ENCODE results near the gene EMC1. TPM values are rescaled to one million over a fixed set of nuclear protein-coding genes. Genes with fewer than 3 reads are reported as not detected.
"Not testable (repeated sequence)": the region's sequence is repeated elsewhere in the genome, so short reads cannot be mapped to it uniquely, and the experiment has no call there.

Gene EMC1
- total RNA-seq, 4 donors from 2014 or later = 32.8 to 54.1 (median 43.0) TPM

DNA sequence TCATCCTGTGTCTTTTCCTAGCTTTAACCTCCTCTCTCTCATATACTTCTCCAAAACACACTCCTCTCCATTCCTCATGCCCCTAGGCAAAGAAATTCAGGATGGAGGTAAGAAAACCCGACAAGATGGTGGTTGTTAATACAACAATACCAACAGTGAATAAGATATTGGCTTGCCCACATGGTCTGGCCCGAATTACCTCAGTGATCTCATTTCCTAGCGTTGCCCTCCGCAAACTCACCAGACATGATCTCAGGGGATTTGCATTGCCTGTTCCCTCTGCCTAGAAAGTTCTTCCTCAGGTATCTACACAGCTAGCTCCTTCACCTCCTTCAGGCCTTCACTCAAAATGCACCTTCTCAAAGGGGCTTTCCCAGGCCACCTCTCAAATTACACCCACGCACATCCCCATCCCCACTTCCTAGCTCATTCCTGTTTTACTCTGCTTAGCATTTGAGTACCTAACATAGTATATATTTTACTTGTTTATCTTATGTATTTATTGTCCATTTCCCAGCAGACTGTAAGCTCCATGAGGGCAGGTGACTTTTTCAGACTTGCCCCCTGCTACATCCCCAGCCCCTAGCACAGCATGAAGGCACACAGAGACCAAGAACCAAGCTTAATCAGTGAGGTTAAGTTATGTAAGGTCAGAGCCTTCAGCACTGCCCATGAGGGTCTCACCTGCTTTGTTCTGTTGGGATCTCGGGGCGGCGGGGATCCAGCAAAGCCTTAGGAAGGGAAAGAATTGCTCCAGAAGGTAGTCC is 31.1 kb downstream of the EMC1 start:
- intact Hi-C loops (cut with DNase I) = no loop called here
- H3K27ac ChIP-seq = no peak overlapping the region
- 90 to 92% methylated on average over 8 of the region's 8 CpGs for WGBS, 2 donors
- no peak for TF ChIP-seq POLR2A (IDR thresholded peaks at IDR 0.05)
- TF ChIP-seq, protein P1, sequence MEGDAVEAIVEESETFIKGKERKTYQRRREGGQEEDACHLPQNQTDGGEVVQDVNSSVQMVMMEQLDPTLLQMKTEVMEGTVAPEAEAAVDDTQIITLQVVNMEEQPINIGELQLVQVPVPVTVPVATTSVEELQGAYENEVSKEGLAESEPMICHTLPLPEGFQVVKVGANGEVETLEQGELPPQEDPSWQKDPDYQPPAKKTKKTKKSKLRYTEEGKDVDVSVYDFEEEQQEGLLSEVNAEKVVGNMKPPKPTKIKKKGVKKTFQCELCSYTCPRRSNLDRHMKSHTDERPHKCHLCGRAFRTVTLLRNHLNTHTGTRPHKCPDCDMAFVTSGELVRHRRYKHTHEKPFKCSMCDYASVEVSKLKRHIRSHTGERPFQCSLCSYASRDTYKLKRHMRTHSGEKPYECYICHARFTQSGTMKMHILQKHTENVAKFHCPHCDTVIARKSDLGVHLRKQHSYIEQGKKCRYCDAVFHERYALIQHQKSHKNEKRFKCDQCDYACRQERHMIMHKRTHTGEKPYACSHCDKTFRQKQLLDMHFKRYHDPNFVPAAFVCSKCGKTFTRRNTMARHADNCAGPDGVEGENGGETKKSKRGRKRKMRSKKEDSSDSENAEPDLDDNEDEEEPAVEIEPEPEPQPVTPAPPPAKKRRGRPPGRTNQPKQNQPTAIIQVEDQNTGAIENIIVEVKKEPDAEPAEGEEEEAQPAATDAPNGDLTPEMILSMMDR (IDR thresholded peaks at IDR 0.05) = no peak
- no peaks in the 10 kb centered on the region for H3K9me3 ChIP-seq
- no peaks in the 10 kb centered on the region for H3K4me1 ChIP-seq
- peaks cover 30 to 64% of the 10 kb centered on the region in 2 donors for H3K36me3 ChIP-seq
- H3K4me3 ChIP-seq (replicated peaks in 1 of 3) = no peak overlapping the region
- no peak for DNase-seq
- H3K27me3 ChIP-seq = no peaks in the 10 kb centered on the region

DNA sequence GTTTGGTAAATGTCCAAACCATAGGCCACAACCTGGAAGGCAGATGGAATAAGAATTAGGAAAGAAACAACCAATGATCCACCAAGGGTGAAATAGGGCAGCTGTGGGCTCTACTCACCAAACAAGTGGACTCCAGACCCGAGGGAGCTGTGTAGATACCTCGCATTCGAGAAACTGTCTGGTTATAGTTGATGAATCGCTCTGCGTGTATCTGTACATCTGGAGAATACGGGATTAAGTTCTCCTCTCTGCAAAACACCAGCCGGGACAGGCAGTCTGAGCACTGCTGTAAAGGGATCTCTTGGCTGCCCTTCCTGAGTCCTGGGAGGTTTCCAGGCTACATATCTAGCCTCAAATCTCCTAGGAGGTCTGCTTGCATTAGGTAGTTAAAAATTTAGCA is 31.9 kb downstream of the EMC1 start:
- Histone ChIP-seq H3K27ac (no peak overlapping the region), H3K9me3 (no peaks in the 10 kb centered on the region), H3K36me3 (peaks cover 30 to 59% of the 10 kb centered on the region in 2 donors), H3K27me3 (no peaks in the 10 kb centered on the region), H3K4me3 (replicated peaks in 1 of 3) (no peak overlapping the region), H3K4me1 (no peaks in the 10 kb centered on the region)
- TF ChIP-seq POLR2A (IDR thresholded peaks at IDR 0.05) = no peak
- TF ChIP-seq, protein P1 (IDR thresholded peaks at IDR 0.05) = no peak
- intact Hi-C loops (cut with DNase I) = no loop called here
- DNase-seq = no peak
- WGBS, 2 donors = 89 to 92% methylated on average over 7 of the region's 7 CpGs

DNA sequence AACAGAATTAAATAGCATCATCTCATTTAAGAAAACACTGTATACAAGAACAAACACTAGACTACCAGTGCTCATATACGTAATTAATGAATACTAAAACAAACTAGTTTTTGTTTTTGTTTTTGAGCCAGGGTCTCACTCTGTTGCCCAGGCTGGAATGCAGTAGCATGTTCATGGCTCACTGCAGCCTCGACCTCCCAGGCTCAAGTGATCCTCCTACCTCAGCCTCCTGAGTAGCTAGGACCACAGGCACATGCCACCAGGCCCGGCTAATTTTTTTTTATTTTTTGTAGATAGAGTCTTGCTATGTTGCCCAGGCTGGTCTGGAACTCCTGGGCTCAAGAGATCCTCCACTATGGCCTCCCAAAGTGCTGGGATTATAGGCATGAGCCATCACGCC is 34.7 kb downstream of the EMC1 start:
- intact Hi-C loops (cut with DNase I); H3K4me1 ChIP-seq; DNase-seq; H3K27ac ChIP-seq; H3K9me3 ChIP-seq; H3K27me3 ChIP-seq; H3K4me3 ChIP-seq (replicated peaks in 1 of 3): not testable (repeated sequence)
- WGBS, 2 donors = 97% methylated on average over 4 of the region's 4 CpGs
- peaks cover 25 to 35% of the 10 kb centered on the region in 2 donors for H3K36me3 ChIP-seq

DNA sequence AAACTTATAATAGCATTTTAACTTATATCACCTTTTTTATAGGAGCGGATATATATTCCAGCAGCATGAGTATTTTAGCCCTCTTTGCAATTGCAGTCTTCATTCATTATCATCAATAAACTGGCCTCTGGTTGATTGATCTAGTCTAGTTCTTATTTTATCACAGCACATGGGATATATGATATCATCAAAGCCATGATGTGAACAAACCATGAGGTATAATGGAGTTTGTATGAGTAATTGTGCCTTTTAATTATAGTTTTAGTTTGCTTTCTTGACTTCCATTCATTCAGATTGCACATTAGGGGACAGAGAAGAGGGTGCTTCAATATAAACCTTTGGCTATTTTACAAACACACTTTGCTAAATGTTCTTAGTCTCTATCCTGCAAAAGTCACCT is 37.7 kb downstream of the EMC1 start:
- Histone ChIP-seq H3K27me3 (no peaks in the 10 kb centered on the region), H3K27ac (no peak overlapping the region), H3K4me3 (replicated peaks in 1 of 3) (no peak overlapping the region), H3K4me1 (peaks cover 12 to 18% of the 10 kb centered on the region in 2 donors), H3K9me3 (no peaks in the 10 kb centered on the region), H3K36me3 (peaks cover 2 to 12% of the 10 kb centered on the region in 2 donors)
- no peak for TF ChIP-seq POLR2A (IDR thresholded peaks at IDR 0.05)
- TF ChIP-seq, protein P1 (IDR thresholded peaks at IDR 0.05) = no peak
- no peak for DNase-seq
- intact Hi-C loops (cut with DNase I) = no loop called here
- 98% methylated on average over 1 of the region's 1 CpG for WGBS, 2 donors

DNA sequence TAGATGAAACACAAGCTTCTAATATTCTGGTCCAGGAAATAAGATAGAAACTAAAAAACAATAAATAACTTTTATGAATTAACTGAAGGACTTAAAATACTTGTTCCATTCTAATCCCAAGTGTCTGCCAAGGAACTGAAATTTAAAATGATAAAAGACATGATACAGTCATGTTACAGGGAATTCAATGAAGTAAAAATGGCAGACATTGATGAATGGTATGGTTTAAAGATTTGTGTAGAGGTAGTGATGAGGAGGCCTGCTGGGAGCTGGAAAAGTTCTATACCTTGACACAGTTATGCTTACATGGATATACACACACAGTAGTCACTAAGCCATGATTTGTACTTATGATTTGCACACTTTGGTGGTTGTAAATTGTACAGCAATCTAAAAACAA is 39.2 kb downstream of the EMC1 start:
- peaks cover 0 to 4% of the 10 kb centered on the region in 2 donors for H3K36me3 ChIP-seq
- no peaks in the 10 kb centered on the region for H3K27me3 ChIP-seq
- H3K4me1 ChIP-seq = peaks cover 15 to 19% of the 10 kb centered on the region in 2 donors
- TF ChIP-seq, protein P1 (IDR thresholded peaks at IDR 0.05) = no peak
- DNase-seq = no peak
- H3K27ac ChIP-seq = no peak overlapping the region
- intact Hi-C loops (cut with DNase I) = no loop called here
- H3K9me3 ChIP-seq = no peaks in the 10 kb centered on the region
- no peak overlapping the region for H3K4me3 ChIP-seq (replicated peaks in 1 of 3)

All from thyroid gland (tissue), 4 donors.